ENCODE results near the gene RPL37A. TPM values are rescaled to one million over a fixed set of nuclear protein-coding genes. Genes with fewer than 3 reads are reported as not detected.

RPL37A gene
- total RNA-seq, 4 donors from 2014 or later = 1,065 to 1,506 (median 1,390) TPM

DNA sequence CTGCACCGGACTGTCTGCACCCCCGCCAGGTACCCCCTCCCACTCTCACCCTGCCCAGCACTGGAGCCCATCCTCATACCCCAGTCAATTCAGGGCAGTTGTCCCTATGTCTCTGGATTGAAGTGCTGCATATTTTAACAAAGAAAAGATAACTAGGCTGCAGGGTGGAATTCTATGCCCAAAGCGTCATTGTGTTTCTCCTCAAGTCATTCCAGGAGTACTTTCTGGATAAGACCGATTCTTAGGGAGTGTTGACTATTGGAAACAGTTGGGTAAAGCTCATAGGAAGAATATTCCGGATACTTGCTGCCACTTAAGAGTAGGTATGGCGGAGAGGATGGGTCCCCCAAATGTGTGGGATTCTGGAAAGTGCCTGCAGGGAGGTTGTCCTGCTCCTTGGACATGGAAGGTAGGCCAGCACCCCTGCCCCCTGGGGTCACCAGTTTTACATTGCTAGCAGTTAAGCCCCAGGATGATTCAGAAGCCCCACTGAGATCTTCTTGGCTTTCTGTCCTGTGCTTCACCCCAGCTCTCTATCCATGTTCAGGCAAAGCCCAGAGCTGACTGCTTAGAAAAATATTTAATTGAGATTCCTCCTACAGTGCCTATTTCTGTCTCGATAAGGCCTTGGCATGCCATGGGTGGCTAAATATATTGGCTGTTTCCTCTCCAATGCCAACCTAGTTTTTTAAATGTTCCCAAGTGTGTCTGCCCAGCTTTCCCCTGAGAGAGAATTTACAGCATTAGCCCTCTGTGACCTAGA, 48.2 kb downstream of the RPL37A start:
- Histone ChIP-seq H3K27ac (no peak overlapping the region), H3K4me1 (peaks cover 0 to 16% of the 10 kb centered on the region in 2 donors), H3K9me3 (no peaks in the 10 kb centered on the region), H3K27me3 (no peaks in the 10 kb centered on the region), H3K36me3 (no peaks in the 10 kb centered on the region), H3K4me3 (no peak overlapping the region)
- TF ChIP-seq POLR2A (IDR thresholded peaks at IDR 0.05) = no peak
- ATAC-seq (no peak), DNase-seq (no peak)
- intact Hi-C loops (cut with DNase I; ENCODE audit: low total_unique reads) = no loop called here
- in situ Hi-C loops (cut with MboI; ENCODE audit: low sequenced_read_pairs in 4 of 4) = loop anchor here in 1 of 4 donors (25.0 kb wide), 1 partner anchor 1165 kb away; no protein-coding TSS in a partner anchor

DNA sequence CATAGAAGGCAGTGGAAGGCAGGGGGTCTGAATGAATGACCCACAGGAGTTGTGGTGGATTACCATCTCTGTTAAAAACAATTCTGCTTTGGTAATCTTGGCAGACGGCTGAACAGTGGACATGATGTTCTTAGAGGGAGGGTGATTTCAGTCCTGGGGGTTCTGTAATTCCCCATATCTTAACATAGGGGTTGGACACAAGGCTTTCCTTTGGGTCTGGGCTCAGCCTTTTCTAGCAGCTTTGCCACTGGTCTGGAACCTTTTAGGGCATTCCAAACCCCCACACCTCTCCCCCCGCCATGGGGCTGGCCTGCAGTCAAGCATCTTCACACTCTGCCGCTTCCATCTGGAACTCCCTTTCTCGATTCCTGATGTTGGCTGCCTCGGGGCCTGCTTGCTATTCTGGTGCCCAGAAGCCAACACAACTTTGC, 50.3 kb downstream of the RPL37A start:
- Histone ChIP-seq H3K4me3 (no peak overlapping the region), H3K27me3 (no peaks in the 10 kb centered on the region), H3K9me3 (no peaks in the 10 kb centered on the region), H3K27ac (no peak overlapping the region), H3K4me1 (peaks cover 0 to 16% of the 10 kb centered on the region in 2 donors), H3K36me3 (no peaks in the 10 kb centered on the region)
- ATAC-seq (no peak), DNase-seq (no peak)
- intact Hi-C loops (cut with DNase I; ENCODE audit: low total_unique reads) = no loop called here
- in situ Hi-C loops (cut with MboI; ENCODE audit: low sequenced_read_pairs in 4 of 4) = loop anchor here in 1 of 4 donors (25.0 kb wide), 1 partner anchor 1163 kb away; no protein-coding TSS in a partner anchor
- TF ChIP-seq, protein P1, sequence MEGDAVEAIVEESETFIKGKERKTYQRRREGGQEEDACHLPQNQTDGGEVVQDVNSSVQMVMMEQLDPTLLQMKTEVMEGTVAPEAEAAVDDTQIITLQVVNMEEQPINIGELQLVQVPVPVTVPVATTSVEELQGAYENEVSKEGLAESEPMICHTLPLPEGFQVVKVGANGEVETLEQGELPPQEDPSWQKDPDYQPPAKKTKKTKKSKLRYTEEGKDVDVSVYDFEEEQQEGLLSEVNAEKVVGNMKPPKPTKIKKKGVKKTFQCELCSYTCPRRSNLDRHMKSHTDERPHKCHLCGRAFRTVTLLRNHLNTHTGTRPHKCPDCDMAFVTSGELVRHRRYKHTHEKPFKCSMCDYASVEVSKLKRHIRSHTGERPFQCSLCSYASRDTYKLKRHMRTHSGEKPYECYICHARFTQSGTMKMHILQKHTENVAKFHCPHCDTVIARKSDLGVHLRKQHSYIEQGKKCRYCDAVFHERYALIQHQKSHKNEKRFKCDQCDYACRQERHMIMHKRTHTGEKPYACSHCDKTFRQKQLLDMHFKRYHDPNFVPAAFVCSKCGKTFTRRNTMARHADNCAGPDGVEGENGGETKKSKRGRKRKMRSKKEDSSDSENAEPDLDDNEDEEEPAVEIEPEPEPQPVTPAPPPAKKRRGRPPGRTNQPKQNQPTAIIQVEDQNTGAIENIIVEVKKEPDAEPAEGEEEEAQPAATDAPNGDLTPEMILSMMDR (IDR thresholded peaks at IDR 0.05 in 4 of 5, conservative IDR thresholded peaks at IDR 0.05 in 1 of 5) = no peak
- TF ChIP-seq POLR2A (IDR thresholded peaks at IDR 0.05) = no peak

DNA sequence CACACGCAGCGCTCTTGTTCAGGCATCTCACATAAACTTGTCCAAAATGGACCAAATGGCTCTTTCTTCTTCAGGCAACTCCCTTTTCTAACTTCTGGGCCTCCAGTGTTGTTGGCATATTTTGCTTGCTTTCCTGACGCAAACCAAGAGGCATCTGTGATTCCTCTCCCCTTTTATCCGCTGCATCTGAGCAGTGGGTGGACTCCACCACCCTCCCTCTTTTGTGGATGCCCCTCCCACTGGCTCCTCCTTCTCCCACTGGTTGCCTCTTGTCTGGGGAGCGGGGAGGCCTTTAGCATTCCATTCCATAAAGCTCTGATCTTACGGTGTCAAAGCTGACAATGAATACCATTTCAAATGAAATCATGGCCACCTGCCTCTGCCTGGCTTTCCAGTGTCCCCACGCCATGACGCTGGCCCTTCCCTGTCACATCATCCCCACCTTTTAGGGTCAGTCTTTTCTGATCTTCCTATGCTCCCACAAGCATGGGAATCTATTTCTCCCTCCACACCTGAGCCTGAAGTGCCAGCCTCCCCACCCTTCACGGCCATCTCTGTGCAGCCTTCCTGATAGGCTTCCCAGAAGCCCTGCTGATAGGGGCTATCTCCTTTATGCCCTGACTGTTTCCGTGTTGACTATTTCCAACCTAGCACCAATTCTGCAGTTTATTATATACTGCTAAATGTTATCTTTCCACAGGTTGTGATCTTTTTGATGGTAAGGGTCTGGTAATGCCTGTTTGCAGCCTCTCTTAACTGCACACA, 51.5 kb downstream of the RPL37A start:
- intact Hi-C loops (cut with DNase I; ENCODE audit: low total_unique reads) = no loop called here
- H3K36me3 ChIP-seq = no peaks in the 10 kb centered on the region
- DNase-seq = no peak
- ATAC-seq = no peak
- in situ Hi-C loops (cut with MboI; ENCODE audit: low sequenced_read_pairs in 4 of 4) = loop anchor here in 1 of 4 donors (25.0 kb wide), 1 partner anchor 1162 kb away; no protein-coding TSS in a partner anchor
- no peak overlapping the region for H3K27ac ChIP-seq
- peaks cover 5 to 20% of the 10 kb centered on the region in 2 donors for H3K4me1 ChIP-seq
- no peaks in the 10 kb centered on the region for H3K9me3 ChIP-seq
- no peak overlapping the region for H3K4me3 ChIP-seq
- TF ChIP-seq, protein P1 (IDR thresholded peaks at IDR 0.05 in 4 of 5, conservative IDR thresholded peaks at IDR 0.05 in 1 of 5) = no peak
- no peak for TF ChIP-seq POLR2A (IDR thresholded peaks at IDR 0.05)
- no peaks in the 10 kb centered on the region for H3K27me3 ChIP-seq

DNA sequence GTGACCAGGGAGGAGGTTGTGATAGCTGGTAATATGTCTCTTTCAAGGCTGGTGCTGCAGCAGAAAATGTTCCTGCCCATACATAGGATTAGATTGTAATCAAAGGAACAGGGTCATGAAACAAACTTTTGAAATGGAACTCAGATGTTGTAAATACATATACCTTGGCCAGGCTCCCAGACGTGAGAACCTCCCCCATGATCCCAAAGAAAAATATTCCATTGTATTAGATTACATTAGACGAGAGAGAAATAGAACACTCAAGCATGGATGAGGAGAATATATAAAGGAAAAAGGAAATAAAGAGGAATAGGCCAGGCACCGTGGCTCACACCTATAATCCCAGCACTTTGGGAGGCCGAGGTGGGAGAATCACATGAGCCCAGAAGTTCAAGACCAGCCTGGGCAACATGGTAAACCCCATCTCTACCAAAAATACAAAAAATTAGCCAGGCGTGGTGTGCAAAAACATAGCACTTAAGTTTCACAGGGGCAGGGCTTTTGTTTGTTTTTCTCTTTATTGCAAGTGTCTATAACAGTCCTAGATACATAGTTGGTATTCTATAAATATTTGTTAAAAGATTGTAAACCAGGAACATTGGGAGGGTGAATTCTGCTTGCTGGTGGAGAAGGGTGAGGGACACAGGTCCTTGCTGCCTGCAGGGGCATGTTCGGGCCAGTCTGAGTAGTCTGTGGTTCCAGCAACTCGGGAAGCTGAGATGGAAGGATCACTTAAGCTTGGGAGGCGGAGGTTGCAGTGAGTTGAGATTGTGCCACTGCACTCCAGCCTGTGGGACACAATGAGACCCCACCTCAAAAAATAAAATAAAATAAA, 52.8 kb downstream of the RPL37A start:
- Histone ChIP-seq H3K36me3 (no peaks in the 10 kb centered on the region), H3K9me3 (no peaks in the 10 kb centered on the region), H3K27ac (peak overlapping the region in 1 of 4 donors; percentile 17), H3K4me1 (peaks cover 9 to 24% of the 10 kb centered on the region in 2 donors), H3K27me3 (no peaks in the 10 kb centered on the region), H3K4me3 (no peak overlapping the region)
- peak in 1 of 2 donors; percentile 25 for ATAC-seq
- intact Hi-C loops (cut with DNase I; ENCODE audit: low total_unique reads) (no loop called here), in situ Hi-C loops (cut with MboI; ENCODE audit: low sequenced_read_pairs in 4 of 4) (no loop called here)
- TF ChIP-seq, protein P1 (IDR thresholded peaks at IDR 0.05 in 4 of 5, conservative IDR thresholded peaks at IDR 0.05 in 1 of 5) = no peak
- no peak for TF ChIP-seq POLR2A (IDR thresholded peaks at IDR 0.05)
- no peak for DNase-seq
